Stromal cell of bone marrow (primary cell): ENCODE results near the gene TSPEAR.

Source experiments
- DNase-seq: peaks from one replicate; pipeline ENCODE4 v3.0.0-alpha.2; 2012; ENCODE audit warnings: low read depth

The TSPEAR gene

GRCh38 chr21:44711327-44712202 is at the start of gene TSPEAR:
TSS of gene TSPEAR (minus strand) at chr21:44711572. CDS start at chr21:44711514, 58 bp downstream.
- no peak for DNase-seq

DNA sequence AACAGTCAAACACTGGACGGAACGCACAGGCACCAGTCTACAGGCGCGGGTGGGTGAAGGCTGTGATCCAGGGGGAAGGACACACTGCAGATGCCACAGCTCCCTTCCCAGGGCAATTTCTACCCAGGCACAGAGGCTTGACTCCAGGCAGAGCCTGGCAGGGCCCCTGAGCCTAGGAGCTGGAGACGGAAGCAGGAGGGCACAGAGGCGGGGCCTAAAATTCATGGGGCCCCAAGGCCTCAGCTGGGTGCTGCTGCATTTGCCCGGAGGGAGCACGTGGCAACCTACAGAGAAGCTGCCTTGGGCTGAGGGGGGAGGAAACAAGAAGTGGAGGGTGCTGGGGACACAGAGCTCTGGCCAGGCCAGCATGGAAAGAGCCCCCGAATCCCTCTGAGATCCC is 49.0 kb upstream of the TSPEAR start:
- no peak for DNase-seq

DNA sequence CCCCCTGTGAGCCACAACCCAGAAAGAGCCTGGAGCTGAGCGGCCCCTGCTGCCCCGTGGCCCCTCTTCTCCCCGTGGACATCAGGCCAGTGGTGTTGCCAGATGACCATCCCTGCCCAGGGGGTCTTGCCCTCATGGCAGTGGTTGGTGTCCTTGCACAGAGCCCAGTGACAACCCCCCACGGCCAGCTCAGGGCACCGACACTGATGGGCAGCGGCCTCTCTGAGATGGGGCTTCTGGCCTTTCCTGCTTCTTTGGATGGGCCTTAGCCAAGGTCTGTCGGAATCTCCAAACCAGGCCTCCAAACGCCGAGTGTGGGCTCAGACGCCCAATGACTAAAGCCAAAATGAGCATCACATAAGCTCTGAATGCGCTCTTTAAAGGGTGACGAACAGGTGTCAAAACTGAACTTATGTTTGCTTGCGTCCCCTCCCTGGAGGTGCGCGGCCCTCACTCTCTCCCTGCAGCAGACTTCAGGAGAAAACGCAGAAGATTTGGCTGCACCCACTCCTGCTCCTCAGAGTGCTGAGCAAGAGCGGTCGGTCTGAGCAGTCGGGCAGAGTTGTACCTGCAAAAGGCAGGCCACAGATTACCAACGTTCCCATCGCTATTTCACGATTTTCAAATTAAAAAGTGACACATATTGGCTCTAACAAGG is 48.4 kb upstream of the TSPEAR start:
- no peak for DNase-seq

- no peak for DNase-seq
These were observed 47.6 kb upstream of the TSPEAR start for GRCh38 chr21:44758781-44759627.

DNA sequence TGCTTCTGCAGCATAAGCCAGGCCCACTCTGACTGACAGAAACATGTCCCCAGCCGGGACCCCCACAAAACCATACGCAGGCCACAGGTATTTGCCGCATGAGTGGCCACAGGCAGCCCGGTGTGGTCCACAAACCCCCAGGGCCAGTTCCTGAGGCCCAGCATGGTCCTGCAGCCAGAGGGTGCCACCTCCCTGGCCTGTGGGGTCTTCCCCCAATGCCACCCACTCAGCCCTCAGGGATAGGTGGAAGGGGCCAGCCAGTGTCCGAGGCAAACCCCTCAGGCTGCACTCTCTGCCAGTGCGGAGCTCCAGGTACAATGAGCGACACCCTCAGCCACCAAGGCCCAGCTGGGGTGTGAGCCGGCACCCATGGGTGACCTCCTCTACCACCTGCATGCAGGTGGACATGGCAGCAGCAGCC is 46.8 kb upstream of the TSPEAR start:
- DNase-seq = no peak

DNA sequence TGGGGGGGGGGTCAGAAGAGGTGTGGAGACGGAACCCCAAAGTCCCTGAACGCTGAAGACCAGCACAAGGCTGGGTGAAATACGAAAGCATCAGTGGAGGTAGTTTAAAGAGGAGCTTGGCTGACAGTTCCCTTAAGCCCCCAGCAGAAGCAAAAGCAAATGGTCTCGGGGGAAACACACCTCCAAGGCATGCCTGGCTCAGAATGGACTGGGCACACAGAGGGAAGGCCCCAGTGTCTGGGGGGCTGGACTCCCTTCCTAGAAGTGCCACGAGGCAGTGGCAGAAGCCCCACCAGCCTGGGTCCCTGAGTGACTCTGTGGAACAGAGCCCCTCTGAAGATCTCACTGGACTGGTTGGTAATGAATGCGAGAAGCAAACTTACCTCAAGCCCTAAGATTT is 46.4 kb upstream of the TSPEAR start:
- DNase-seq = no peak

GRCh38 chr21:44756423-44757185 is 45.2 kb upstream of the TSPEAR start:
- DNase-seq = no peak

DNA sequence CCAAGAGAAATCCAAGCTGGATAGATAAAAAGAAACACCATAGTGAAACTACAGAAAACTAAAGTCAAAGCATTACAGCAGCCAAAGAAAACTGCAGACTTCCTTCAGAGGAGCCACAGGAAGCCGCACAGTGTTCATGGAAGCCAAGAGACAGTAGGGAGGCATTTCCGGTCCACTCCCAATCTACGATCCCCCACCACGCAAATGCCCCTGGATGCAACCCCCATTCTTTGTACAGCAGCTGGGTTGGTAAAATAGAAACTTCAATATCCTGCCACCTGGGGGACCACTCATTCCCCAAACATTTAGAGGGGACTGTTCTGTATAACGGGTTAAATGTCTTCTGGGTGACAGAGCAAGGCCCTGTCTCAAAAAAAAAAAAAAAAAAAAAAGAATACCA is 43.9 kb upstream of the TSPEAR start:
- no peak for DNase-seq

DNA sequence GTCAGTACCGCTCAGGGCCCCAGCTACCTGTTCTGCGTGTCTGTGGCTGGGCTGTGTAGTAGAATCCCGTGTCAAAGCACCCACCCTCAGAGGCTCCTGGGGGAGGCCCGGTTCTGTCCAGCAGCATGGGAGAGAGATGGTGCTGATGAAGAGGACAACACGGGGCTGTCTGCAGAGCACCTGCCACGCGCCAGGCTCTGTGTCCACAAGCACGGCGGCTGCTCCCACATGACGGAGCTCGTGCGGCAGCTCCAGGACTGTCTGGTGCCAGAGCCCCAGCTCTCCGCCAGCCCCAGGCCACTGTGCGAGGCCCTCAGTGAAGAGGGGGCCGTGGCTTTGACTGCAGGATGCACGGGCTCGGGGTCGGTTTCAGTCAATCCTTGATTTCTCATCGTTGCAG is 42.0 kb upstream of the TSPEAR start:
- DNase-seq = no peak

- no peak for DNase-seq
These were observed 41.4 kb upstream of the TSPEAR start for GRCh38 chr21:44752671-44753235.

GRCh38 chr21:44751799-44752636 is 40.6 kb upstream of the TSPEAR start:
- no peak for DNase-seq

- DNase-seq = no peak
These were observed 39.9 kb upstream of the TSPEAR start for GRCh38 chr21:44751186-44751798.

DNA sequence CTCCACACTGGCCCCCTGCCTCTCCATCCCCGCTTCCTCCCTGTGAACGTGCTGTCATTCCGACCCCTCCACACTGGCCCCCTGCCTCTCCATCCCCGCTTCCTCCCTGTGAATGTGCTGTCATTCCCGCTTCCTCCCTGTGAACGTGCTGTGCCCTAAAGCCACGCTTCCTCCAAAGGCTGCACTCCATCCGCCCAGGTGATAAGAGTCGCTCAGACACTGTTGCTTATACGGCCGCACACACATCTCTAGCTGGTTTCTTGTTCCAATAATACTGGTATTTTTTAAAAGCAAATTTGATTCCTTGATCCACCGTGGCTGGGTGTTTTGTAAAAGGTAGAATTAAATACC is 39.3 kb upstream of the TSPEAR start:
- DNase-seq = no peak

DNA sequence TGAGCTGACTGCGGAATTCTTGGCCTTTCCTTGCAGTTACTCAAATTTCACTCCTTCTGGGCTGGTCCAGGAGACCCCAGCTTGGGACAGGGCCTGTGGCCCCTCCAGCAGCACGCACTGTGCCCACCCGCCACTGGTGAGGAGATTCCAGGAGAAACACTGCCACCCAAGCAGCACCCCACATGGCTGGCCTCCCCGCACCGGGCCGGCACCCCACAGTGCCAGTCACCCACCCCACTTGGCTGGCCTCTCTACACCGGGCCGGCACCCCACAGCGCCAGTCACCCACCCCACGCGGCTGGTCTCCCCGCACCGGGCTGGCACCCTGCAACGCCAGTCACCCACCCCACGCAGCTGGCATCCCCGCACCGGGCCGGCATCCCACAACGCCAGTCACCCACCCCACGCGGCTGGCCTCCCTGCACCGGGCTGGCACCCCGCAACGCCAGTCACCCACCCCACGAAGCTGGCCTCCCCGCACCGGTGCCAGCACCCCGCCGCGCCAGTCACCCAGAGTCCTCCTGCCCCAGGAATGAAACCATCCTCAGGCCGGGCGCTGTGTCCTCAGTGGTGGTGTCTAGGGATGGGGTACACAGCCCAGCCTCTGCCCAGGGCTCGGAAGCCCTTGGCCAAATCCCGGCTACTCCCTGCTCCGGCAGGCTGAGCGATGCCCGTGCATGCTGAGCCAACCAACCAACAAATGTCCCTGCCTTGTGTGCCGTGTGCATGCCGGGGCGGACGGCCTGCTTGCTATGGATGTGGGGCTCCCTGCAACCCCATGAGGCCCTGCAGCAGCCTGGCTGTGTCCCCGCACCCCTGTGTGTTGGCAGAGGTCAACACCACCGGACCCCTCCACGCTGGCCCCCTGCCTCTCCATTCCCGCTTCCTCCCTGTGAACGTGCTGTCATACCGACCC is 38.6 kb upstream of the TSPEAR start:
- DNase-seq = no peak

GRCh38 chr21:44749116-44749758 is 37.9 kb upstream of the TSPEAR start:
- DNase-seq = no peak

DNA sequence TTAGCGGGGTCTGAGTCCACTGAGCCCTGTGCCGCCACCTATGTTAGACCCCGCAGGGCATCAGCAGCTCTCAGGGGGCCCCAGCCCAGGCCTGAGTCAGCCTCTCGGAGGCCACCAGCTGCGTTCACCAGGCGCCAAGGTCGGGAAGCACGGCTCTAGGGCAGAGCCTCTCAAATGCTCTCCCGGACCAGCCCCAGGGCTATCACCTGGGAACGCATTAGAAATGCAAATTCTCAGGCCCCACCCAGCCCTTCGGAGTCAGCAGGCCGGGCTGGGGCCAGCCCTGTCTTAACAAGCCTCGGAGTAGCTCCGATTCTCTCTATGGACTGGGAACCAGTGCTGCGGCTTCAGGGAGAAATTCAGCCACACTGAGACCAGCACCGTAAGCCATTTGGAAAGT is 37.2 kb upstream of the TSPEAR start:
- no peak for DNase-seq

GRCh38 chr21:44742418-44743153 is 31.2 kb upstream of the TSPEAR start:
- DNase-seq = no peak

GRCh38 chr21:44741921-44742320 is 30.5 kb upstream of the TSPEAR start:
- DNase-seq = no peak
